Measurements from ENCODE around the gene CKMT2.
"Not testable (repeated sequence)": the region's sequence is repeated elsewhere in the genome, so short reads cannot be mapped to it uniquely, and the experiment has no call there.

- TF ChIP-seq, protein P1, sequence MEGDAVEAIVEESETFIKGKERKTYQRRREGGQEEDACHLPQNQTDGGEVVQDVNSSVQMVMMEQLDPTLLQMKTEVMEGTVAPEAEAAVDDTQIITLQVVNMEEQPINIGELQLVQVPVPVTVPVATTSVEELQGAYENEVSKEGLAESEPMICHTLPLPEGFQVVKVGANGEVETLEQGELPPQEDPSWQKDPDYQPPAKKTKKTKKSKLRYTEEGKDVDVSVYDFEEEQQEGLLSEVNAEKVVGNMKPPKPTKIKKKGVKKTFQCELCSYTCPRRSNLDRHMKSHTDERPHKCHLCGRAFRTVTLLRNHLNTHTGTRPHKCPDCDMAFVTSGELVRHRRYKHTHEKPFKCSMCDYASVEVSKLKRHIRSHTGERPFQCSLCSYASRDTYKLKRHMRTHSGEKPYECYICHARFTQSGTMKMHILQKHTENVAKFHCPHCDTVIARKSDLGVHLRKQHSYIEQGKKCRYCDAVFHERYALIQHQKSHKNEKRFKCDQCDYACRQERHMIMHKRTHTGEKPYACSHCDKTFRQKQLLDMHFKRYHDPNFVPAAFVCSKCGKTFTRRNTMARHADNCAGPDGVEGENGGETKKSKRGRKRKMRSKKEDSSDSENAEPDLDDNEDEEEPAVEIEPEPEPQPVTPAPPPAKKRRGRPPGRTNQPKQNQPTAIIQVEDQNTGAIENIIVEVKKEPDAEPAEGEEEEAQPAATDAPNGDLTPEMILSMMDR (IDR thresholded peaks at IDR 0.05; ENCODE audit: poor library complexity): not testable (repeated sequence)
- not testable (repeated sequence) for TF ChIP-seq EZH2phosphoT487 (IDR thresholded peaks at IDR 0.05; ENCODE audit: low read depth, severe bottlenecking, unreplicated experiment); EZH2 (IDR thresholded peaks at IDR 0.05; ENCODE audit: borderline replicate concordance)
These were observed 60.9 kb downstream of the CKMT2 start for GRCh38 chr5:81294021-81294420.

Measured in hepatocyte (in vitro differentiated cells).